AG09319 (cell line): ENCODE measurements around the gene SRCAP.

ENCODE experiments used
- DNase-seq: peaks from one replicate; pipeline ENCODE4 v3.0.0-alpha.2; 2010; ENCODE audit warnings: low read depth; ENCODE audit errors: extremely low read depth
- TF ChIP-seq, protein P1 (sequence below): IDR thresholded peaks from 2 replicates; pipeline ENCODE4 v1.5.1; 2011; ENCODE audit warnings: low read depth, mild to moderate bottlenecking, inconsistent platforms, low read length, moderate library complexity

SRCAP gene

DNA sequence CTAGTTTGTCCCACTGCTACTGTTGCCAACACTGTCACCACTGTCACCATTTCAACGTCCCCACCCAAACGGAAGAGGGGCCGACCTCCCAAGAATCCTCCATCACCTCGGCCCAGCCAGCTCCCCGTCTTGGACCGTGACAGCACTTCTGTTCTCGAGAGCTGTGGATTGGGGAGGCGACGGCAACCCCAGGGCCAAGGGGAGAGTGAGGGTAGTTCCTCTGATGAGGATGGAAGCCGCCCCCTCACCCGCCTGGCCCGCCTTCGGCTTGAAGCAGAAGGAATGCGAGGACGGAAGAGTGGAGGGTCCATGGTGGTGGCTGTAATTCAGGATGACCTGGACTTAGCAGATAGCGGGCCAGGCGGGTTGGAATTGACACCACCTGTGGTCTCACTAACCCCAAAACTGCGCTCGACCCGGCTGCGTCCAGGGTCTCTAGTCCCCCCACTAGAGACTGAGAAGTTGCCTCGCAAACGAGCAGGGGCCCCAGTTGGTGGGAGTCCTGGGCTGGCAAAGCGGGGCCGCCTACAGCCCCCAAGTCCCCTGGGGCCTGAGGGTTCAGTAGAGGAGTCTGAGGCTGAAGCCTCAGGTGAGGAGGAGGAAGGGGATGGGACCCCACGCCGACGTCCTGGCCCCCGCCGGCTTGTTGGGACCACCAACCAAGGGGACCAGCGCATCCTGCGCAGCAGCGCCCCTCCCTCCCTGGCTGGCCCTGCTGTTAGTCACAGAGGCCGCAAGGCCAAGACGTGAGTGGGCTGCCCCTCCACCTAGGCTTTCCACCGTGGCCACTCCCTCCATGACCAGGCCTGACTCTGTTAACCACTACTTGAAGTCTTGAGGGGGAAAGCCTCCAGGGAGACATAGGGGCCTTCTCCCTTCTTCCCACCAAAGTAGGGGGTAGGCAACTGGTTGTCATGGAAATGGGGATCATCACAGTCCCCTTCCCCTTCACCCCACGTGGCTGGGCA, 40.3 kb downstream of the SRCAP start:
- TF ChIP-seq, protein P1, sequence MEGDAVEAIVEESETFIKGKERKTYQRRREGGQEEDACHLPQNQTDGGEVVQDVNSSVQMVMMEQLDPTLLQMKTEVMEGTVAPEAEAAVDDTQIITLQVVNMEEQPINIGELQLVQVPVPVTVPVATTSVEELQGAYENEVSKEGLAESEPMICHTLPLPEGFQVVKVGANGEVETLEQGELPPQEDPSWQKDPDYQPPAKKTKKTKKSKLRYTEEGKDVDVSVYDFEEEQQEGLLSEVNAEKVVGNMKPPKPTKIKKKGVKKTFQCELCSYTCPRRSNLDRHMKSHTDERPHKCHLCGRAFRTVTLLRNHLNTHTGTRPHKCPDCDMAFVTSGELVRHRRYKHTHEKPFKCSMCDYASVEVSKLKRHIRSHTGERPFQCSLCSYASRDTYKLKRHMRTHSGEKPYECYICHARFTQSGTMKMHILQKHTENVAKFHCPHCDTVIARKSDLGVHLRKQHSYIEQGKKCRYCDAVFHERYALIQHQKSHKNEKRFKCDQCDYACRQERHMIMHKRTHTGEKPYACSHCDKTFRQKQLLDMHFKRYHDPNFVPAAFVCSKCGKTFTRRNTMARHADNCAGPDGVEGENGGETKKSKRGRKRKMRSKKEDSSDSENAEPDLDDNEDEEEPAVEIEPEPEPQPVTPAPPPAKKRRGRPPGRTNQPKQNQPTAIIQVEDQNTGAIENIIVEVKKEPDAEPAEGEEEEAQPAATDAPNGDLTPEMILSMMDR = no peak

DNA sequence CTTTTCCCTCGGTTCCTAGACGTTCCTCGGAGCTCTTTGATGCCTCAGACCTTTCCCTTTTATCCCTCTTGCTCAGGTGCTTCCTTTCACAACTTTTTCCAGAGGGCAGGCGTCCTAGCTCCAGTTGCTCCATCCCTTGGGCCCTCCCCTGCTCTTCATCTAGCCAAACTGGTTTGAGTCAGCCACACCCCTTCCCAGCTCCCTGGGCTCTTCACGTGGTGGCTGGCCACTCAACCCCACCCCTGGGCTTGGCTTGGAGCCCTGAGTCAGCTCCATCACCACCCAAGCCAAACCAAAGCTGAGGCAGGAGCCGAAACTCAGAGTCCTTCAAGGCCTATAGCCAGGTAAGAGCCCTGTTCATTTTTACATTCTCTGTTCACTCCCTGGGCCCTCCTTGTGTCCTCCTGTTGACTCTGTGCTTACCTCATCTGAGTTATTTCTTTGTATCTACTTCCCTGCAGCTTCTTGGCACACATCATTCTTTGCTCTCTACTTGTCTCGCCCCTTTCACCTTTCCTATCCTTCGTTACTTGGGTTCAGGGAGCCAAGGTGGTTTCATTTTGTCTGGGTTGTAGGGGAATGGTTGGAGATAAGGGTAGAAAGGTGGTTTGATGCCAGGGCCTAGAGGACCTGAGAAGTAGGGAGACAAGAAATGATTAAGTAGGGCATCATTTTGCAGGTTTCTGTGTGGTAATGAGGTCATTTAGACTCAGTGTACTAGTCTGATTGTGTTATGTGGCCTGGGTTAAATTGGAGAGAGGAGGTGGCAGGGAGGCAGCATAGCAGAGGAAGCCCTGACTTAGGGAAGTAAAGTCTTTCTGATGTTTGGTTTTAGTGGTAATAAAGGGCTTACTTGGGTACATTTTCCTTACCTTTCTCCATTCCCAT, 41.6 kb downstream of the SRCAP start:
- TF ChIP-seq, protein P1 = no peak
- peak; percentile 66 for DNase-seq

More for the DNA sequence above, 40.3 kb downstream of the SRCAP start:
- DNase-seq = no peak

DNA sequence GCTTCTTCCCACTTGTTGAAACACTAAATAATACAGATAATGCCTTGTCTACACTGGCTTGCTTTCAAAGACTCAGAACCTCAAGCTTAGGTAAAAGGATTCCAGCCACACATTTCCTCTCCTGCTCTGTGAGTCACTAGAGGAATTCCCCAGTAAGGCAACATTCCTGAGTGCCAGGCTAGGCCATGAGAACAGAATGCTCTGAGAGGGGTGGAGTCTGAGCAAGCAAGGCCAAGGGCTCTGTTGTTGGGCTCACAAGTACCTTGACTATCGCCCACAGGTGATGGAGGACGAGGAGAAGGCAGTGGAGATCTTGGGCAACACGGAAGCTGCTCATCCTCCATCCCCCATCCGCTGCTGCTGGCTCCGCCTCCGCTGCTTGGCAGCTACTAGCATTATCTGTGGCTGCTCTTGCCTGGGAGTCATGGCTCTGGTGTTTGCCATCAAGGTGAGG, 42.5 kb downstream of the SRCAP start:
- TF ChIP-seq, protein P1 = no peak

DNA sequence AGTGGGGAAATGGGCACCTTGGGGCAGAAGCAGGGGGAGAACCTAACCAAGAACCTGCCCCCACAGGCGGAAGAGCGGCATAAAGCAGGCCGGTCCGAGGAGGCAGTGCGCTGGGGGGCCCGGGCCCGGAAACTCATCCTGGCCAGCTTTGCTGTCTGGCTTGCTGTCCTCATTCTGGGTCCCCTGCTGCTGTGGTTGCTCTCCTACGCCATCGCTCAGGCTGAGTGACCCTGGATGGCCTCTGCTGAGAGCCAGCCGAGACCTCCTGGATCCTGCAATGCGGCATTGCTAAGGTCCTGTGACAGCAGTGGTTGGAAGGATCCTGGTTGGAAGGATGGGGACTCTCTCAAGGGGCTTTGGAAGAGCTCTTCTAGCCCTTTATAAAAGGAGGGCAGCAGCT, 44.7 kb downstream of the SRCAP start:
- TF ChIP-seq, protein P1 = no peak
- DNase-seq = no peak

More for the DNA sequence above, 42.5 kb downstream of the SRCAP start:
- DNase-seq = no peak

DNA sequence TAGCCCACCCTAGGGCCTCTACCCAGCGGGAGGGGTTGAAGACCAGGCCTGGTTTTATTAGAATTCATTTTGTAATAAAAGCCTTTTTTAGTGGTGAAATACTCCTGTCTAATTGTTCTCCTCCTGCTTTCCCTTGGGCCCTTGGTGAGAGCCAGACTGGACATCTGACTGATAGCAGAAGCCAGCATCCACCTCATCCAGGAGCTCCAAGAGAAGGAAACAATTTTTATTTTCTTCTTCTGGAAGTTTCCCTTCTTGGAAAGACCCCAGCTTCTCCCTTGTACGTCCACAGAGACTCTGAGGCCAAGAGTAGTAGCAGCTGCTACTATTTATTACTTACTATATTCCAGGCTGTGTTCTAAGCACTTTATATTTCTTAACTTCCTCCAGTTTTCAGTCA, 45.2 kb downstream of the SRCAP start:
- TF ChIP-seq, protein P1 = no peak
- no peak for DNase-seq

DNA sequence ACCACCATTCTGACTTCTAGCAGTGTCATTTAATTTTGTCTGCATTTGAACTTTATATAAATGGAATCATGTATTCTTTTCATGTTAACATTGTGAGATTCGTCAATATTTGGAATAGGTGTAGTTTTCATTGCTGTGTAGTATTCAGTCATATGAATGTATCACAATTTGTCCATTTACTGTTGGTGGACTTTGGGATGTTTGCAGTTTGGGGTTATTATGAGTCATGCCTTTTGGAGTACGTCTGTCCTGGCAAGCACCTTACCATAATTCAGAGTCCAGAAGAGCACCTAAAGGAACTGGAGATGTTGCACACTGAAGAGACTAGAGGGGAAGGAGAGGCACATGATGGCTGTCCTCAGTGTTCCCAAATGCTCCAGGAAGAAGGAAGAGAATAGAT, 46.1 kb downstream of the SRCAP start:
- DNase-seq = no peak
- TF ChIP-seq, protein P1 = no peak
